A673 (cell line): ENCODE data around the gene CDC25B. TPM values are rescaled to one million over a fixed set of nuclear protein-coding genes. Genes with fewer than 3 reads are reported as not detected.

Experiments
- BruUV-seq: library from RNA; stranded (reverse); fragments of 400-500 nt; replicated peaks from 2 replicates; lab custom pipeline; 2021; lab: Mats Ljungman, UMichigan
- CTCF ChIA-PET: fragments of 300-600 bp; sonication (Branson Sonifier 250); formaldehyde crosslinking; loops from one replicate; lab custom pipeline; 2022; ENCODE audit warnings: antibody characterized with exemption; lab: Charles Lee
- POLR2A ChIA-PET: fragments of 300-600 bp; sonication (Branson Sonifier 250); formaldehyde crosslinking; loops from one replicate; lab custom pipeline; 2022; ENCODE audit warnings: antibody characterized with exemption; ENCODE audit not compliant: low non-redundant PET; lab: Charles Lee
- DNase-seq: peaks from one replicate; pipeline ENCODE4 v3.0.0-alpha.2; 2015; ENCODE audit warnings: low spot score
- H3K27ac ChIP-seq: fragments of 200-600 bp; sonication (generic); 2 replicates; pipeline ENCODE4 v1.5.1; 2016; ENCODE audit warnings: mixed run types, low read depth, mild to moderate bottlenecking, mixed read lengths, antibody characterized with exemption, low read length; ENCODE audit not compliant: poor library complexity, severe bottlenecking
- H3K27me3 ChIP-seq: fragments of 200-600 bp; sonication (generic); replicated peaks from 2 replicates; pipeline ENCODE4 v1.6.1; 2017; ENCODE audit warnings: mixed run types, low read depth, mild to moderate bottlenecking, mixed read lengths, antibody characterized with exemption, low read length; ENCODE audit not compliant: insufficient read depth, poor library complexity
- H3K36me3 ChIP-seq: fragments of 200-600 bp; sonication (generic); 2 replicates; pipeline ENCODE4 v1.6.1; 2016; ENCODE audit warnings: mixed run types, mild to moderate bottlenecking, mixed read lengths, antibody characterized with exemption, low read length; ENCODE audit not compliant: insufficient read depth, poor library complexity, severe bottlenecking
- H3K4me1 ChIP-seq: fragments of 200-600 bp; sonication (generic); 2 replicates; pipeline ENCODE4 v1.6.1; 2017; ENCODE audit warnings: mixed run types, mild to moderate bottlenecking, mixed read lengths, antibody characterized with exemption, low read length; ENCODE audit not compliant: insufficient read depth, poor library complexity, severe bottlenecking
- H3K4me3 ChIP-seq: fragments of 200-600 bp; sonication (generic); 2 replicates; pipeline ENCODE4 v1.5.1; 2016; ENCODE audit warnings: low read depth, mixed run types, mild to moderate bottlenecking, mixed read lengths, low read length; ENCODE audit not compliant: poor library complexity, severe bottlenecking
- H3K9me3 ChIP-seq: fragments of 200-600 bp; sonication (generic); 2 replicates; pipeline ENCODE4 v1.6.1; 2016; ENCODE audit warnings: mixed run types, low read depth, mild to moderate bottlenecking, mixed read lengths, antibody characterized with exemption, low read length; ENCODE audit not compliant: poor library complexity, severe bottlenecking
- EZH2 ChIP-seq: fragments of 200-600 bp; sonication (generic); IDR thresholded peaks from 2 replicates; pipeline ENCODE4 v1.6.1; 2017; ENCODE audit warnings: borderline replicate concordance, low read depth, mild to moderate bottlenecking, mixed read lengths, antibody characterized with exemption, low read length; ENCODE audit not compliant: poor library complexity, severe bottlenecking
- intact Hi-C: fragments of 100-400 bp; cut with micrococcal nuclease; formaldehyde crosslinking; loops from one replicate; pipeline ENCODE4 v1.10.0; 2022; ENCODE audit not compliant: unreplicated experiment
- total RNA-seq: library from RNA; stranded (reverse); gene quantifications from 2 replicates; pipeline ENCODE4 v1.2.3, GENCODE V29; 2021
- TF ChIP-seq, protein P1 (sequence below): fragments of 300-800, 200-600 bp; sonication (generic); conservative IDR thresholded peaks from 2 replicates; pipeline ENCODE4 v1.5.1; 2017; ENCODE audit warnings: low read depth, mild to moderate bottlenecking, antibody characterized with exemption, low read length, moderate library complexity, mixed read lengths

Gene CDC25B
- total RNA-seq, 1 experiment from 2014 or later, result 119 TPM

DNA sequence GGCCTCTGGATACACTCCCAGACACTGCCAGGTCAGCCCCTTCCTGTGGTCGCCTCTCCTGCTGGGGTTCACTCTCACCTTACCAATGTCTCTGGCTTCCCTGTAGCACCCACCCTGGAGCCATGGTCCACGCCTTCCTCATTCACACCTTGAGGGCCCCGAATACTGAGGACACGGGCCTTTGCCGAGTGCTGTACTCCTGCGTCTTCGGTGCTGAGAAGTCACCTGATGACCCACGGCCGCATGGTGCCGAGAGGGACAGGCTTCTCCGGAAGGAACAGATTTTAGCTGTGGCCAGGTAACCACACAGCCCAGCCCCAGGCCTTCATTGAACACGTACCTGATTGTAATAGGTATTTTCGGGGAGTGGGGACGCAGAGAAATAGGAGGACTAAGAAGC is 25.9 kb downstream of the CDC25B start:
- no peak for DNase-seq
- Histone ChIP-seq H3K27me3 (no peaks in the 10 kb centered on the region), H3K4me3 (no peak overlapping the region), H3K4me1 (peaks cover 14% of the 10 kb centered on the region), H3K27ac (no peak overlapping the region), H3K9me3 (no peaks in the 10 kb centered on the region), H3K36me3 (peaks cover 6% of the 10 kb centered on the region)
- ChIA-PET CTCF (no interaction called here), POLR2A (interaction anchor here (0.6 kb wide), 1 partner anchor 1972 kb away, joined by 5 read pairs; no protein-coding TSS in a partner anchor)
- no peak for TF ChIP-seq EZH2
- TF ChIP-seq, protein P1, sequence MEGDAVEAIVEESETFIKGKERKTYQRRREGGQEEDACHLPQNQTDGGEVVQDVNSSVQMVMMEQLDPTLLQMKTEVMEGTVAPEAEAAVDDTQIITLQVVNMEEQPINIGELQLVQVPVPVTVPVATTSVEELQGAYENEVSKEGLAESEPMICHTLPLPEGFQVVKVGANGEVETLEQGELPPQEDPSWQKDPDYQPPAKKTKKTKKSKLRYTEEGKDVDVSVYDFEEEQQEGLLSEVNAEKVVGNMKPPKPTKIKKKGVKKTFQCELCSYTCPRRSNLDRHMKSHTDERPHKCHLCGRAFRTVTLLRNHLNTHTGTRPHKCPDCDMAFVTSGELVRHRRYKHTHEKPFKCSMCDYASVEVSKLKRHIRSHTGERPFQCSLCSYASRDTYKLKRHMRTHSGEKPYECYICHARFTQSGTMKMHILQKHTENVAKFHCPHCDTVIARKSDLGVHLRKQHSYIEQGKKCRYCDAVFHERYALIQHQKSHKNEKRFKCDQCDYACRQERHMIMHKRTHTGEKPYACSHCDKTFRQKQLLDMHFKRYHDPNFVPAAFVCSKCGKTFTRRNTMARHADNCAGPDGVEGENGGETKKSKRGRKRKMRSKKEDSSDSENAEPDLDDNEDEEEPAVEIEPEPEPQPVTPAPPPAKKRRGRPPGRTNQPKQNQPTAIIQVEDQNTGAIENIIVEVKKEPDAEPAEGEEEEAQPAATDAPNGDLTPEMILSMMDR, result no peak
- BruUV-seq, result no TSS peak
- intact Hi-C loops, result no loop called here

- H3K9me3 ChIP-seq, result no peaks in the 10 kb centered on the region
- BruUV-seq, result no TSS peak
- ChIA-PET CTCF (no interaction called here), POLR2A (no interaction called here)
- intact Hi-C loops, result no loop called here
- DNase-seq, result no peak
- H3K4me3 ChIP-seq, result no peak overlapping the region
- H3K36me3 ChIP-seq, result peaks cover 6% of the 10 kb centered on the region
- no peak overlapping the region for H3K27ac ChIP-seq
- no peak for TF ChIP-seq EZH2
- TF ChIP-seq, protein P1, result no peak
- no peaks in the 10 kb centered on the region for H3K27me3 ChIP-seq
- H3K4me1 ChIP-seq, result peaks cover 11% of the 10 kb centered on the region
These were observed 27.8 kb downstream of the CDC25B start for GRCh38 chr20:3823881-3824280.

DNA sequence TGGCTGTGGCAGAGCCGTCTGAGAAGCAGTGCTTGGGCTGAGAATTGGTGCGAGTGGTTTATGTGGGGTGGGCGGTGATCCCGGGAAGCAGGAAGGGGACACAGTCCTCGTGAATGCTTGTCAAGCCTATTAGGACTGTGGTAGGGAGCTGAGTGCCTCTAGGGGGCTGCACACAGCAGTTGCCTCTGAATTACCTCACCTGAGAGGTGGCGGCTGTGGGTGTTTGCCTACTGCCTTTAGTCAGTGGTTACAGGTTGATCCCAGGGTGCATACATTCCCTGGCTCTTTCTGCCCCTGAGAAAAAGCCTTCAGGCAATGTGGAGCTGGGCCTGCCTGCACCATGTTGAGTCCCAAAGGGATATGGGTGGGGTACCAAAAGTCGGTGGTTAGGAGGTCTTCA is 29.4 kb downstream of the CDC25B start:
- peaks cover 5% of the 10 kb centered on the region for H3K4me1 ChIP-seq
- no peak overlapping the region for H3K27ac ChIP-seq
- H3K9me3 ChIP-seq, result no peaks in the 10 kb centered on the region
- H3K27me3 ChIP-seq, result no peaks in the 10 kb centered on the region
- intact Hi-C loops, result no loop called here
- TF ChIP-seq EZH2, result no peak
- TF ChIP-seq, protein P1, result no peak
- no peak overlapping the region for H3K4me3 ChIP-seq
- DNase-seq, result no peak
- ChIA-PET CTCF (no interaction called here), POLR2A (no interaction called here)
- peaks cover 6% of the 10 kb centered on the region for H3K36me3 ChIP-seq
- no TSS peak for BruUV-seq
